ENCODE measurements around the gene GALNT10.
A peak's percentile ranks its signal among the peaks of the same experiment; 100 is the strongest.
"Not testable (repeated sequence)": the region's sequence is repeated elsewhere in the genome, so short reads cannot be mapped to it uniquely, and the experiment has no call there.

The GALNT10 gene

GRCh38 chr5:154341620-154342019 is 151.1 kb downstream of the GALNT10 start:
- no peak for DNase-seq
- intact Hi-C loops (cut with DNase I) = no loop called here

- no peak for DNase-seq
- intact Hi-C loops (cut with DNase I) = no loop called here
These were observed 151.7 kb downstream of the GALNT10 start for GRCh38 chr5:154342211-154342610.

- intact Hi-C loops (cut with DNase I) = no loop called here
- DNase-seq = no peak
These were observed 152.4 kb downstream of the GALNT10 start for GRCh38 chr5:154342963-154343362.

- intact Hi-C loops (cut with DNase I) = no loop called here
- DNase-seq = no peak
These were observed 153.9 kb downstream of the GALNT10 start for GRCh38 chr5:154344461-154344860.

- intact Hi-C loops (cut with DNase I) = no loop called here
- DNase-seq = no peak
These were observed 154.9 kb downstream of the GALNT10 start for GRCh38 chr5:154345255-154345952.

GRCh38 chr5:154346427-154346826 is 155.9 kb downstream of the GALNT10 start:
- DNase-seq = no peak
- intact Hi-C loops (cut with DNase I) = no loop called here

- no peak for DNase-seq
- intact Hi-C loops (cut with DNase I) = no loop called here
These were observed 159.2 kb downstream of the GALNT10 start for GRCh38 chr5:154349626-154350264.

- DNase-seq = no peak
- intact Hi-C loops (cut with DNase I) = no loop called here
These were observed 160.6 kb downstream of the GALNT10 start for GRCh38 chr5:154351141-154351540.

- intact Hi-C loops (cut with DNase I) = no loop called here
- no peak for DNase-seq
These were observed 161.0 kb downstream of the GALNT10 start for GRCh38 chr5:154351566-154351965.

GRCh38 chr5:154352960-154353548 is 162.5 kb downstream of the GALNT10 start:
- no peak for DNase-seq
- intact Hi-C loops (cut with DNase I) = no loop called here

- DNase-seq = no peak
- intact Hi-C loops (cut with DNase I) = no loop called here
These were observed 164.6 kb downstream of the GALNT10 start for GRCh38 chr5:154355129-154355611.

- intact Hi-C loops (cut with DNase I) = no loop called here
These were observed 165.6 kb downstream of the GALNT10 start for GRCh38 chr5:154356020-154356655.

GRCh38 chr5:154356958-154357357 is 166.4 kb downstream of the GALNT10 start:
- no peak for DNase-seq
- intact Hi-C loops (cut with DNase I) = no loop called here

More at GRCh38 chr5:154356020-154356655, 165.6 kb downstream of the GALNT10 start:
- no peak for DNase-seq

- DNase-seq = no peak
- intact Hi-C loops (cut with DNase I) = no loop called here
These were observed 168.1 kb downstream of the GALNT10 start for GRCh38 chr5:154358516-154359220.

- no peak for DNase-seq
- intact Hi-C loops (cut with DNase I) = no loop called here
These were observed 168.7 kb downstream of the GALNT10 start for GRCh38 chr5:154359221-154359573.

GRCh38 chr5:154360241-154360640 is 169.7 kb downstream of the GALNT10 start:
- intact Hi-C loops (cut with DNase I); DNase-seq: not testable (repeated sequence)

GRCh38 chr5:154363411-154363810 is 172.9 kb downstream of the GALNT10 start:
- intact Hi-C loops (cut with DNase I) = no loop called here
- peak in 1 of 10 donors; percentile 8 for DNase-seq

- intact Hi-C loops (cut with DNase I) = no loop called here
- no peak for DNase-seq
These were observed 174.2 kb downstream of the GALNT10 start for GRCh38 chr5:154364771-154365170.

GRCh38 chr5:154365823-154366222 is 175.3 kb downstream of the GALNT10 start:
- no peak for DNase-seq
- intact Hi-C loops (cut with DNase I) = no loop called here

GRCh38 chr5:154366353-154366752 is 175.8 kb downstream of the GALNT10 start:
- intact Hi-C loops (cut with DNase I) = no loop called here
- no peak for DNase-seq

GRCh38 chr5:154367101-154367500 is 176.6 kb downstream of the GALNT10 start:
- DNase-seq = peak in 1 of 10 donors; percentile 30
- intact Hi-C loops (cut with DNase I) = no loop called here

Measured in posterior cingulate gyrus (tissue), 11 donors.